Measurements from ENCODE around the gene CFAP92.

Gene CFAP92

DNA sequence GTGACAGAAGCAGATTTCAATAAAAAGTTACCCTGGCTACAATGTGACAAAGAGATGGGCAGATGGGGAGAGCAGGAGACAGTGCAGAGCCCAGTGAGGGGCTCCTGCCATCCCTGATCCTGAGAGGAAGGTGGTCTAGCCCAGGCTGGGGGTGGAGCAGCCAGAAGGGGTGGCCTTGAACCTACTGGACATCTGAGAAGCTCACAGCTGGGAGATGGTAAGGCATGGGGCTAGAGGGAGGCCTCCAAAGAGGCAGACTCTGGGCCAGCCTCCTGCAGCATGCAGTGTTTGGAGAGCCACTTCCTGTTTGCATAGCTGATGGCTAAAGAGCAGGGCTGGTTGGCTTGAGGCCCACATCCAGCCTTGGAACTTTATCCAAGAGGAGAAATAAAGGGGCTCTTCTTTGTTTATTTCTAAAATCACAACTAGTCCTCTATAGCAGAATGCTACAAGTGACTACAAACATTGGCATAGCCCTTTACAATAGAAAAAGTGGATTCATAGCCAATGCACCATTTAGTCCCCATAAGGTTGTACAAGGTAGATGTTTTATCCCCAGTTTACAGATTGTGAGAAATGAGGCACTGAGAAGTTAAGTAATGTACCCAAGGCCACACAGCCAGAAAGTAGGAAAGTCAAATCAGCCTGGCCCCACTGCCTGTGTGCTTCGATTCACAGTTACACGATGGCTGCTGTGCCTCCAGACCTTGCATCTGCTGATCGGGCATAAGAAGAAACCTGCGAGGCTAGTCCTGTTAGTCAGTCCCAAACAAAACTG, 11.8 kb upstream of the CFAP92 start:
- DNase-seq: no peak

DNA sequence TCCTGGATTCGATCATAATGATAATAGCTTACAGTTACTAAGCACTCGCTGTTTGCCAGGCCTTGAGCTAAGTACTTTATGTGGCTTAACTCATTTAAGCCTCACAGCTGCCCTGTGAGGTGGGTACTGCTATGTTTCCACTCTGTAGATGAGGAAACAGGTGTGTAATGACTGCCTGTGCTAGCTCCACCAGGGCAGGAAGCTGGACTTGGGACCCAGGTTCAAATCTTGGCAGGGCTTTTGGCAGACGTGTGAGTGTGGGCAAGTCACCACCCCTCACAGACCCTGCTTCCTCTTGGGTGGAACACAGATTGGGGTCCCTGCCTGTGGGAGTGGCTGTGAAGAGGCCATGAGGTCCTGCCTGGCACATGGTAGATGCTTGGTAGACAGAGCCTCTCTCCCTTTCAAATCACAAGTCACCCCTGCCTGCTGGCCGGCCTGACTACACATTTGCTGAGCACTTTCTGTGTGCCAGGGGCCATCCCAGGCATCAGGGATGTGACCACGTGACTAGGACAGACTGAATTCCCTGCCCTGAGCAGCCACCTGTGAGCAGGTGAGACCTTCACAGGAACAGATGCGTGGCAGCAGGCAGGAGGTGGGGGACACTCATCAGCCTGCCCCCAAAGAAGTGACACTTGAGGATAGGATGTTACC, 10.9 kb upstream of the CFAP92 start:
- DNase-seq: peak; percentile 61

DNA sequence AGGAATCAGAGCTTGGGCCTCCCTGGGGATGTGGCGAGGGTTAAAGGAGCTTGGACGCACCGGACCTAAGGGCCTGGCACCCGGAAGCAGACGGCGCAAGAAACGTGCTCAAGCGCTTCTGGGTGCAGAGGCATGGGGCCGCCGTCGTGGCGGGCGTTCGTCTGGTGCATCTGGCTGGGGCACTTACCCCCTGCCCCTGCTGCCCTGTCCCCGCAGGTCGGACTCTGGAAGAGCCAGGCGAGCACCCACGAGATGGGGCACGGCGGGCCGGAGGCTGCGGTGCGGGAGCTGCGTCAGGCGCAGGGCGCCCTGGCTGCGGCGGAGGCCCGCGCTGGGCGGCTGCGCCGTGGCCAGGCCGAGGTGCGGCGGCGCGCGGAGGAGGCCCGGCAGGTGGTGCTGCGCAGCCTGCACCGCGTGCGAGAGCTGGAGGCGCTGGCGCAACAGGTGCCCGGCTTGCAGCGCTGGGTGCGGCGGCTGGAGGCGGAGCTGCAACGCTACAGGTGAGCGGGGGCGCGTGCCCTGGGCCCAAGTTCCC, 9.8 kb upstream of the CFAP92 start:
- DNase-seq: peak; percentile 82

DNA sequence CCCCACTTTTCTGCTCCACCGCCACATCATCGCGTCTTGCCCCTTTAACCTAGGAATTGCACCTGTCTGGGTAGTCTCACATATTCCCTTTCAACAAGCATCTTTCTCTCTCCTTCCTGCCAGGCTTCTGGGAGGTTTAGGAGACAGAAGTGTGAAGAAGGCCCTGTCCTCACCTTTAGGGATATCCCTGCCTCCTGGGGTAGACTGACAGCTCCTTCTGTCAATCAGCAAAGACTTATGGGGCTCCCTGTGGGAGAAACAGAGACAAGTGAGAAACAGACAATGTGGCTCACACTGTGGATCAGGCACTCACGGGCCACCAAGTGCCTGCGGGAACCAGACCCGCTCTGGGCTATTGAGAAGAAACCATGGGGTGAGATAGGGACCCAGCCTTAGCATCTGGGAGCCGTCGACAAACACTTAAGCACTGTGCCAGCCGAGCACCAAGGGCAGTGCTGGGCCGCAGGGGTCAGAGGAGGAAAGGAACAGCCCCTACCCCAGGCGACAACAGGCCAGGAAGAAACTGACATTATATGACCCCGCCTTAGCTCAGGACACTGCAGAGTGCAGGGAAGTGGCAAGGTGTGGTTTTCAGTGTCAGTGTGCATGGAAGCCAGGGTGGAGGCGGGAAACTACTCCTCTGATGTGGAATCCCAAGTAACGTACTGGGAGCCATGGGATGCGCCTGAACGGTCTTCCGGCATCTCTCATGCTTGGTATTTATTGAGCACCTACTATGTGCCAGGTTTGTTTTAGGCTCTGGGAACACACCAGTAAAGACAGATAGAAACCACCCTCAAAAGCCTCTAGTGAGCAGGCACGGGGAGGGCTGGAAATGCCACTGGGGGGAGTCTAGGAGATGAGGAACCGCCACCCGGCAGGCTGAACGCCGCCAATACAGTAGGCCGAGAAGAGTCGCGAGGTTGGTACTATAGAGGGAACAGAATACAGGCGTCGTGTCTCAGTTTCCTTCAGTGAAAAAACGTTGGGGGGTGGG, 9.0 kb upstream of the CFAP92 start:
- no peak for DNase-seq

DNA sequence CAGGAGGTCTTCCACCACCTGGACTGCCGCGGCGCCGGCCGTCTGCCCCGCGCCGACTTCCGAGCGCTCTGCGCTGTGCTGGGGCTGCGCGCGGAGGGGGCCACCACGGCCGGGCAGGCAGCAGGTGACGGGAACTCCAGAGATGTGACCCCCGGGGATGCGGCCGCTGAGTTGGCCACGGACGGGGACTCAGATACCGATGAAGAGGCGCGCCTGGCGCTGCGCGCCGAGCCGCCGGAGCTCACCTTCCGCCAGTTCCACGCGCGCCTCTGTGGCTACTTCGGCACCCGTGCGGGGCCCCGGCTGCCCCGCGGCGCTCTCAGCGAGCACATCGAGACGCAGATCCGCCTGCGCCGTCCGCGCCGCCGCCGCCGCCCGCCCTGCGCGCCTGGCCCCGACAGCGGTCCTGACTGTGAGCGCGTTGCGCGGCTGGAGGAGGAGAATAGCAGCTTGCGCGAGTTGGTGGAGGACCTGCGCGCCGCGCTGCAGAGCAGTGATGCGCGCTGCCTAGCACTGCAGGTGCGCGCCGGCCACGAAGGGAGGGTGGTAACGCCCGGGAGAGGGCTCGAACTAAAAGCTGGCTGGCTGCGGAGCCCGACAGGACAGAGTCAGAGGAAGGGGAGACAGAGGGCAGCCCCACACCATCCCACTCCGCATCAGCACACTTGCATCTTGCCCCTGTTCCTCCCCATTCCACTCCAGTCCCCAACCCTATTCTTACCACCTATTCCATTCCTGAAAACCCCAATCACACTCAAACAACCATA, 8.1 kb upstream of the CFAP92 start:
- no peak for DNase-seq

DNA sequence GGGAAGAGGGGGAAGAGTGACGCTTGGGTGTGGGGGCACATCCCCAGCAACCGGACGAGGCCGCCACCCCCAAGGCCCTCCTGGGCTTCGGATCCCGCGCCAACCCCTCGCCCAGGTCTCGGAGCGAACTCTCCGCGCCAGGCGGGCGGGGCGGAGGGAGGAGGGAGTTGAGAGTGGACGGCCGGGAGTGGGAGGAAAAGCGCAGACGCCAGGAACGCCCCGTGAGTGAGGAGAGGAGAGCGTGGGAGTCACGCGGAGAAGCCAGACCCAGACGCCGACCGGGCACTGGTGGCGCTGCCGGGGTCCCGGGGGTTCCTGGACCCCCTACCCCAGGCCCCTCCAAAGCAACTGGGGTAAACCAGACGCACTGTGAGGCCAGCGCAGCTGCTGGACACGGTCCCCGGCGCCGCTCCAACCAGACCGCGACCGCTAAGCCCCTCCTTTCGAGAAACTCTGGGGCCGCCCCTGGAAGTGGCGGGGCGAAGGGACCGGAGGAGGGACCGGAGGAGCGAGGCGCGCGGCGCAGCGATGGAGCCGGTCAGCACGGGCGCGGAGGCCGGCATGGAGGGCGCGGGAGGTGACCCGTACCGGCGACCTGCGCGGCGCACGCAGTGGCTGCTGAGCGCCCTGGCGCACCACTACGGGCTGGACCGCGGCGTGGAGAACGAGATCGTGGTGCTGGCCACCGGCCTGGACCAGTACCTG, 7.4 kb upstream of the CFAP92 start, which contains the start of gene EFCC1:
Gene EFCC1 (plus strand): TSS at position 204 of the 705 bp plus-strand sequence. CDS start 325 bp downstream, at position 529.
- no peak for DNase-seq

DNA sequence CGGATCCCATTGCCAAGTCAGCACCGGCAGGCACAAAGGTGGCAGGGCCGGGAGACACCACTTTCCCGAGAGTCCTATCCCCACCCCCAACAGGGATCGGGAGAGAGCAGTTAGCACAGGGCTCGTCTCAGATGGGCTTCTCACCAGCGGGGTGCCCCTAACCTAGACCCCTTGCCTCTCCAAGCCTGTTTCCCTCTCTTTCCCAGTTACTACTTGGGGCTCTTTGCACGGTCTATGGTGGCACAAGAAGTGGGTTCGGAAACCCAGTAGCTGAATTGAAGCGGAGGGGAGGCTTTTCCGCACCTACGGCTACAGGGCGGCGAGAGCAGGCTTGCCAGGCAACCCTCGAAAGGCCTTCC, 6.8 kb upstream of the CFAP92 start:
- DNase-seq: no peak

DNA sequence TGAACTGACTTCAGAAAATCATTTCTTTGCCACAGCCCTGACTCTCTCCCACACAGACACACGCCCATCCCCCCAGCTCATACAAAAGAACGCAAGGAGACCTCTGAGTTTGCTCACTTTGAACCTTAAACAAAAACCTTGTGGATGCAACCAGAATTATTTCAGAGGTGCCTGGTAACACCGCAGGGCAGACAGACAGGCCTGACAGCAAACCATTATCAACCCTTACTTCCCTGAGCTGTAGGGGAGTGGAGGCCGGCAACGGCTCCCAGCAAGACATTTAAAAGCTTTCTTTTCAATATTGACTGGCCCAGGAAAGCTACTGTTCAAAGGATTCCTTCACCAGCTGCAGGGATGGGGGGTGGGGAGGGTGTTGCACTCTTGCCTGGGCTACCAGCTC, 5.2 kb upstream of the CFAP92 start:
- DNase-seq: no peak

DNA sequence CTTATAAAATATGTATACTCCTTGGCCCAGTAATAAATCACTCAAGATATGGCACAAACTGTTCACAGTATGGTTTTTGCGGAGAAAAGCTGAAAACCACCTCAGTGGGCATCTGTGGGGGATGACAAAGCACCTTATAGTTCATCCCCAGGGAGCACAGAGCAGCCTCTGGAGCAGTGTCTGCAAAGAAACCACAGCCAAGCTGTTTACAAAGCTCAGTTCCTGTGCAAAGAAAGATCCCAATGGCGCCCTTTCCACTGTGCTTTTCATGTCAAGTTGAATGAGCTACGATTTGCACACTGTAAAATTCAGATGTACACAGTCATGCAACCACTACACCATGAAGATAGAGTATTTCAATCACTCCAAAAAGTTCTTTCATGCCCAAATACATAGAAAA, 4.7 kb upstream of the CFAP92 start:
- DNase-seq: no peak

DNA sequence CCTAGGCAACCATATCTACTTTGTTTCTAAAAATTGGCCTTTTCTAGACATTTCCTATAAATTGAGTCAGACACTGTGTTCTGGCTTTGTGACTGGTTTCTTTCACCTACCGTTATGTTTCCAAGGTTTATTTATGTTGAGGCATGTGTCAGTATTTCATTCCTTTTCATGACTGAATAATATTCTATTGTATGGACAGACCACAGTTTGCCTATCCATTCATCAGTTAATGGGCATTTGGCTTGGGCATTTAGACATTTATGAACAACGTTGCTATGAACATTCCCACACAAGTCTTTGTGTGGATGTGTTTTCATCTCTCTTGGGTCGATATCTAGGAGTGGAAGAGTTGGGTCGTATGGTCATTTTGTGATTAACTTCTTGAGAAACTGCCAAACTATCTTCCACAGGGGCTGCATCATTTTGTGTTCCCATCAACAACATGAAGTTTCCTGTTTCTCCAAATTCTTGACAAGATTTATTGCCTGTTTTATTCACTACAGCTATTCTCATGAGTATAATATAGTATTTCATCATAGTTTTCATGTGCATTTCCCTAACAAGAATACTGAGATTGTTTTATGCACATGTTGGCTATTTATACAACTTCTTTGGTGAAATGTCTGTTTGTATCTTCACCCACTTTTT, 3.7 kb upstream of the CFAP92 start:
- DNase-seq: no peak

DNA sequence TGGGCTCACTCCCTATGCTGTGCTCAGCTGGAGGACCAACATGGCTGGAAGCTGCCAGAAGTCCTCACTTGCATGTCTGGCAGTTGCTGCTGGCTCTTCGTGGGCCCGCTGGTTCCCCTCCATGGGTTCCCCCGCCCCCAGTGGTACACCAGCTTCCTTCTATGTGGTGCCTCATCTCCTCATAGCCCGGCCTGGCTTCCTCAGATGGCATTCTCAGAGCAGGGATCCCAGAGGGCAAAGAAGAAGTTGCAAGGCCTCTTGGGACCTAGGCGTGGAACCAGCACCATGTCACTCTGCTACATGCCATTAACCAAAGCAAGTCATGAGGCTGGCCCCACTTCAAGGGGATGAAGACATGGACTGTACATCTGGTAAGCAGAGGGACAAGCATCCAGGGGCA, 2.9 kb upstream of the CFAP92 start:
- DNase-seq: no peak

DNA sequence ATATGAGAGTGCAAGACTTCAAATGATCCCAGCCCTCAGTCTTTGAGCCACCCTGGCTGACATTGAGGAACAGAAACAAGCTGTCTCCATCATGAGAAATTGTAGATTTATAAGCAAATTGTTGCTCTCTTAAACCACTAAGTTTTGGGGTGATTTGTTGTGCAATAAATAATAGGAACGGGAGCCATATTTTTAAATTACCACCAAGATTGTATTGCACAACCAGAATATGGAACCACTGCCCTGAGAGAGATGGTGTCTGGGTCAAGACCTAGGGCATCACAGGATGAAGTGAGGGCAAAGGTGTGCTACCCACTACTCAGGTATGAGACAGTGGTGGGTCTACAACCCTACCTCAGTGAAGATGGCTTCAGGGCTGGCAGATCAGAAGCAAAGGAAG, 2.3 kb upstream of the CFAP92 start:
- DNase-seq: no peak

DNA sequence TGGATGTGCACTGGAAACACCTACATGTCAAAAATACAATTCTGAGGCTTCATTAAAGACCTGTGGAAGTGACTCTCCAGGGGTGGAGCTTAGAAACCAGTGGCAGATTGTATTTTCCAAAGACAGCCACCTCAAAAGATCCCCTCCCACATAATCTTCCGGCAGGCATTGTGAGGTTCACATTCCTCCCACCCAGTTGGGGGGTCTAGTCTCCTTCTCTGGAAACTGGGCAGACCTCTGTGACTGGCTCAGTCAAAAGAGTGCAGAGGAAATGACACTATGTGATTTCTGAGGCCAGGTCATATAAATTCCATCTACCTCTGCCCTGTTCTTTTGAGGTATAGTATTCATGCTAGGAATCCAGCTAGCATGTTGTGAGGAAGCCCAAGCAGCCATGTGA, 1.9 kb upstream of the CFAP92 start:
- DNase-seq: no peak

DNA sequence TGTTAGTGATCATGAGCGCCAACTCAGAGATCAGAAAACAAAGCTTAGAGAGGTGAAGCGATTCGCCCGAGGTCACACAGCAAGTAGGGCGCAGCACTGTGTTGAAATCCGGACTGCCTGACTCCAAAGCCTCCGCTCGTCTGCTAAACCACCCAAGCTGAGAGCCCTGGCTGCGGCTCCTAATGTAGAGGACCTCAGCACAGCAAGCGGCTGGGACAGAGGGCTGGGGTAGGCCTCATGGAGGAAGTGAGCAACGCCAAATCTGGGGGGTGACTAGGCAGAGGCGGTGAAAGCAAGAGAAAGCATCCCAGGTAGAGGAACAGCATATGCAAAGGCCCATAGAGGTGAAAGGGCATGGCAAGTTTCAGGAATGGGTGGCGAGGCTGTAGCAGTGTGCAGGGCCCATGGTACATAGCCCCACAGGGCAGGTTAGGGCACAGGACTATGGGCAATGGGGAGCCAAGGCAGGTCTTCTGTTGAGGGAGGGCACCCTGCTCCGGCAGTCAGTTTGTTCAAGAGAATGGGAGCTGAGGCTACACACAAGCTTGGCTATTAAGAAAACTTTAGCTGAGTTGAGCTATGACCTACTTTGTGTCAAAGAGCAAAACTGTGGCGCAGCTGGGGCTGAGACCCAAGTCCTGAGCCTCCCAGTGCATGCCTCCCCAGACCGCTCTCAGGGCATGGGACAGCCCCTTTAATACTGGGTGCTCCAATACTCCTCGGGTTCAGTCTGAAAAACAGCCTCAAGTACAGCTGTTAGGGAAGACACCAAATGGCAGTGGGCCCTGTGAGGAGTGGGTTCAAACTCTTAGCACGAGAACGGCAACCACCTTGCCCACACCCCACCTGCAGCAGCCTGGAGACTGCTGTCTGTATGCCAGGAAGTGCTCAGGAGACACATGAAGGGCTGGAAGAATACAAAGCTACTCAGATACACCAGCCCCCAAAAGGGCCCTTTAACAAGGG, 988 bp upstream of the CFAP92 start:
- DNase-seq: no peak

DNA sequence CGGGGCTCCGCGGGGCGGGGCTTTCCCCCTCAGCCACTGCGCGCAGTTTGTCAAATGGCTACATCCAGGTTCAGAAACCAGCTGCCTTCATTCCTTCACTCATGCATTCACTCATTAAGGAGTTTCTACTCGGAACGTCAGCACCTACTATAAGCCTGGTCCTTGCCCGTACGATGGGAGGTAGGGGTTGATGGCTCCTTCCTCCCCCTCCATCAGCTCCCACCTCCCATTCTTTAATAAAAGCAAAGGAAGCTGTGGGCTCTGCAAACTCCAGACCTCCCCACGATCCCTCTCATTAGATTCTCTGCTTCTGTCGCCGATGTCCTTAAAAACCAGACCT, 267 bp upstream of the CFAP92 start:
- DNase-seq: no peak

DNA sequence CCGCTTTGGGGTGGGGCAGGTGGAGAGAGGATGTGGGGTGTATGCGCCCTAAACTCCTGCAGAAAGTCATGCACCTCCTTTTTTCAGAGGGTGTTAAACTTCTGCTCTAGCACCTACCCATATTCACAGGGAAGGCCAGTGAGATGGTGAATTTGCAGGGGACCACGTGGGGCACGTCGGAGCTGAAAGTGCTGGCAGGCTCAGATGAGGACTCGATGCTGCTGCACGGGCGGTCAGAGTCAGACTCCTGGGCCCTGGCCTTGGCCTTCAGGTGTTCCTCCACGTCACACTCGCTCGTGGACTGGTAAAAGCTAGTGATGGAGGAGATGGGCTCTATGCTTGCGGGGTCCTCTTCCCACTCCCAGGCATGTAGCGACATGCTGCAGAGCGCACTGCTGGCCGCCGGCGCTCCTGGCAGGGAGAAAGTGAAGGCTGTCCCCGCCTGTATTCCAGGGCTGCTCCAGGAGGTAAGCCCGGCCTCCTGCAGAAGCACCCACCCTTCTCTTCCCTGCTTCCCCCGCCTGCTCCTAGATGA, 883 bp downstream of the CFAP92 start:
- DNase-seq: no peak

DNA sequence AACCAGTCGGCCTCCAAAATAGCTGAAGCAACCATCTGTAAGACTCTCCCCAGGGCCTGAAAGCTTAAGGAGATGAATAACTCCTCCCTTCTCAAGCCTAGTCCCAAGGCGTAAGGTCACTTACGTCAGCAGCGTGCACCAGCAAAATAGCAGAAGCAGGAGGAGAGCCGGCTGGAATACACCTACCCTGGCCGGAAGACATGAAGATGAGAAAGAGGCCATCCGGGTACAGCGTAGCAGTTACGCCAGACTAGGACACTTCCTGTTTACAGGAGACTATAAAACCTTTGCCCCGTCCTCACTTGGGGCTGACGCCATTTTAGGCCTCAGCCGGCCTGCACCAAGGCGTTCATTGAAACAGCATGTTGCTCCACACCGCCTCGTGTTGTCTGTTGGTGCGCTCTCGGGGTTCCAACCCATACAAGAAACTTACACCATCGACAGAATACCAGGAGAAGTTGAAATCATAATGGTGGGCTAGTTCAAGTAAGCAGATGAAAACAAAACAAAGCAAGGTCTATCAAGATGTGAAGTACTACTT, 2.5 kb downstream of the CFAP92 start:
- no peak for DNase-seq

DNA sequence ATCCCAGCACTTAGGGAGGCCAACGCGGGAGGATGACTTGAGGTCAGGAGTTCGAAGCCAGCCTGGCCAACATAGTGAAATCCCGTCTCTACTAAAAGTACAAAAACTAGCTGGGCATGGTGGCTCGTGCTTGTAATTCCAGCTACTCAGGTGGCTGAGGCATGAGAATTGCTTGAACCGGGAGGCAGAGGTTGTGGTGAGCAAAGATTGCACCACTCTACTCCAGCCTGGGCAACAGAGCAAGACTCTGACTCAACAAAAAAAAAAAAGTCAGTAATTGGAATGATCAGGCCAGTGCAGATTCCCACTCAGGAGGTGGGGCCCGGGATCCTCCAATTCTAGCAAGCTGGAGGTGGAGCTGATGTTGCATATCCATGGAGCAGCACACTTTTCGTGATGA, 5.6 kb downstream of the CFAP92 start:
- DNase-seq: no peak

DNA sequence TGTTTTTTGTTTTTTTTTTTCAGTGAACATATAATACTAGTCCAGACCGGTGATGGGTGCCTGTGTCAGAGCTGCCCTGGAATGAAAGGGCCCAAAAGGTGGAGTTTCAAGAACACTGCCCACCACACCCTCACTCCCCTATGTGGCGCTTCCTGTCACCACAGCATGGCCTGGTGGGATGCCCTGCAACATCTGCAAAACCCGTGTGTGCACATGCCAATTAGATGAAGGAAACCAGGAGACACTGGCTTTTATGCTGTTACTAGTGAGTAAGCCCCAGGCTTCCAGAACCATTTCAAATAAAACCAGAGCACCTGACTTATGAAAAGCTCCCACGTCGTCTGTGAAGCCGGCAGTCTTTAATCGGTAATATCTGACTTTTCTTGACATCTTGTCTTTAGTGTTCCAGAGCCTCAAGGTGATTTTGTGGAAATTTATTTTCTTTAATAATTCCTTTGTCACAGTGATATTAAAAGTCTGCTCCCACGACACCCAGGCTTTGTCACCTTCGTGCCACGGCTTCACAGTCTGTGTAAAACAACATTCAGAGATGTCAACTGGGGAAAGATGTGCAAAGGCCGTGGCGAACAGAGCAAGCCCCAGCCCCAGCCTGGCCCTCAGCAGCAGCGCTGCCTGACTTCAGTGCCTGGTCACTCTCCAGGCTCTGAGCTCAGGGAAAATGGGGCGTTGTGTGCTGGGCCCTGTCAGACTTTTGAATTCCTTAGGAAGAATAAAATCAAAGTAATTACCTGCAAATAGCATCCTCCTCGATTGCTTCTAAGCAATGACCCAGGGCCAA, 6.4 kb downstream of the CFAP92 start:
- DNase-seq: no peak

Measured in activated effector memory CD4-positive, alpha-beta T cell treated with anti-CD3 and anti-CD28 coated beads, Interleukin-2, amount 50 U/mL, for 16 hours (primary cell).